K562 (cell line): Measurements from ENCODE around the gene GALNT7. TPM values are rescaled to one million over a fixed set of nuclear protein-coding genes. Genes with fewer than 3 reads are reported as not detected.
A peak's percentile ranks its signal among the peaks of the same experiment; 100 is the strongest.

Experiments
- BRD9 ChIP-seq: fragments of 450-650 bp; IDR thresholded peaks from 2 replicates; pipeline ENCODE4 v1.6.1; 2018; ENCODE audit warnings: low read depth; ENCODE audit not compliant: partially characterized antibody
- CBX1 ChIP-seq: sonication (generic); IDR thresholded peaks from 2 replicates; pipeline ENCODE4 v1.6.1; 2016; ENCODE audit warnings: antibody characterized with exemption, low read depth, mild to moderate bottlenecking
- CBX2 ChIP-seq: fragments of 200-600 bp; sonication (generic); IDR thresholded peaks from one replicate; pipeline ENCODE4 v1.6.1; 2012; ENCODE audit warnings: mild to moderate bottlenecking, low read length, inconsistent platforms; ENCODE audit not compliant: insufficient read depth, poor library complexity, severe bottlenecking
- FOXA1 ChIP-seq: fragments of 450-650 bp; IDR thresholded peaks from 2 replicates; pipeline ENCODE4 v1.6.1; 2016; ENCODE audit warnings: mild to moderate bottlenecking, borderline replicate concordance
- GTF2F1 ChIP-seq: IDR thresholded peaks from 2 replicates; pipeline ENCODE4 v1.6.1; 2011; ENCODE audit warnings: low read depth, low read length, improper control_type of control experiment
- HMBOX1 ChIP-seq: sonication (generic); IDR thresholded peaks from 2 replicates; pipeline ENCODE4 v1.6.1; 2016
- MEIS2 ChIP-seq: fragments of 450-650 bp; IDR thresholded peaks from 2 replicates; pipeline ENCODE4 v1.6.1; 2014; ENCODE audit warnings: mild to moderate bottlenecking; ENCODE audit not compliant: partially characterized antibody
- POLR2AphosphoS5 ChIP-seq: IDR thresholded peaks from 2 replicates; pipeline ENCODE4 v1.6.1; 2011; ENCODE audit warnings: mild to moderate bottlenecking, low read depth, low read length, moderate library complexity; ENCODE audit not compliant: control insufficient read depth, insufficient read depth
- POLR3A ChIP-seq: IDR thresholded peaks from 2 replicates; pipeline ENCODE4 v1.6.1; 2011; ENCODE audit warnings: borderline replicate concordance, mild to moderate bottlenecking, moderate library complexity; ENCODE audit not compliant: insufficient read length, insufficient read depth; ENCODE audit errors: extremely low read depth
- SIN3B ChIP-seq: fragments of 450-650 bp; IDR thresholded peaks from 2 replicates; pipeline ENCODE4 v1.6.1; 2017; ENCODE audit warnings: low read depth, mild to moderate bottlenecking, moderate library complexity
- SOX6 ChIP-seq: fragments of 450-650 bp; IDR thresholded peaks from 2 replicates; pipeline ENCODE4 v1.6.1; 2014; ENCODE audit warnings: mild to moderate bottlenecking
- SPI1 ChIP-seq: IDR thresholded peaks from 2 replicates; pipeline ENCODE4 v1.6.1; 2011; ENCODE audit warnings: low read depth, low read length, control low read depth, borderline replicate concordance
- SRF ChIP-seq, 2 experiments: fragments of 250-450, 450-650 bp in 1 of 2; sonication (Bioruptor Pico) in 1 of 2; sonication (generic) in 1 of 2; formaldehyde crosslinking; IDR thresholded peaks; 2 replicates each; pipeline versions ENCODE4 v1.5.0 to v1.5.1; 2020 to 2022; ENCODE audit warnings: mild to moderate bottlenecking in 1 of 2, missing genetic modification reagents in 1 of 2
- SRSF9 ChIP-seq: fragments of 200-400 bp; formaldehyde crosslinking; IDR thresholded peaks from 2 replicates; pipeline ENCODE4 v1.6.1; 2017; ENCODE audit warnings: low read depth, low read length, borderline replicate concordance
- UBTF ChIP-seq, 2 experiments: IDR thresholded peaks; 2 replicates each; pipeline ENCODE4 v1.6.1; 2012; ENCODE audit warnings: improper control_type of control experiment in 2 of 2, low read depth in 2 of 2, low read length in 2 of 2, borderline replicate concordance in 1 of 2
- WHSC1 ChIP-seq: IDR thresholded peaks from one replicate; pipeline ENCODE4 v1.6.1; 2012; ENCODE audit warnings: low read length, control low read depth, inconsistent platforms
- ZBTB12 ChIP-seq: fragments of 250-450 bp; sonication (Bioruptor Pico); IDR thresholded peaks from 2 replicates; pipeline ENCODE4 v1.4.0; 2020
- ZBTB7A ChIP-seq: IDR thresholded peaks from 2 replicates; pipeline ENCODE4 v1.6.1; 2011; ENCODE audit warnings: low read depth, mild to moderate bottlenecking, low read length, moderate library complexity, borderline replicate concordance; ENCODE audit not compliant: control insufficient read depth
- ZNF217 ChIP-seq: sonication (generic); formaldehyde crosslinking; IDR thresholded peaks from 2 replicates; pipeline ENCODE4 v1.8.0; 2022; ENCODE audit warnings: mild to moderate bottlenecking, missing genetic modification reagents
- ZNF668 ChIP-seq: fragments of 250-450 bp; sonication (Bioruptor Pico); IDR thresholded peaks from 2 replicates; pipeline ENCODE4 v1.8.0; 2022; ENCODE audit warnings: mild to moderate bottlenecking, inconsistent platforms
- polyA plus RNA-seq, 8 experiments: library from polyadenylated mRNA; depleted of rRNA in 4 of 8; stranded (reverse) in 5 of 8; unstranded in 3 of 8; fragments of >200 nt; fragmentation: Nextera tagmentation in 2 of 8; fragmentation: Illumina TruSeq in 1 of 8; extraction: Ambion mirVana in 2 of 8; extraction: Trizol in 1 of 8; gene quantifications; 2 replicates each; pipeline versions ENCODE4 v1.2.1 to v1.2.3, GENCODE V29; 2011 to 2014; ENCODE audit warnings: inconsistent platforms in 1 of 8, missing spikeins in 1 of 8
- total RNA-seq, 7 experiments: library from RNA; depleted of rRNA in 6 of 7; stranded (reverse); fragments of >200 nt in 6 of 7; fragmentation: Illumina TruSeq in 2 of 7; extraction: Trizol in 2 of 7; gene quantifications; 2 replicates each; pipeline versions ENCODE4 v1.2.1 to v1.2.3, GENCODE V29; 2011 to 2021; ENCODE audit warnings: low replicate concordance in 1 of 7

The GALNT7 gene
- total and polyA plus RNA-seq, 9 of the 15 experiments (the other 6 are each of a cell fraction or from before 2014, with no cell fraction given): 16.7 to 38.7 (median 31.1) TPM

- TF ChIP-seq MEIS2: no peak
- TF ChIP-seq SRF (CRISPR knock-in tag; IDR thresholded peaks at IDR 0.05): no peak
- TF ChIP-seq ZBTB7A: no peak
- TF ChIP-seq CBX1: no peak
- no peak for TF ChIP-seq WHSC1
- TF ChIP-seq GTF2F1: no peak
- peak; percentile 67 for TF ChIP-seq HMBOX1
- no peak for TF ChIP-seq ZNF217
- TF ChIP-seq ZNF668: no peak
- TF ChIP-seq POLR2AphosphoS5: peak; percentile 75; the same call in 1 of the 2 replicates
- TF ChIP-seq POLR3A: no peak
- TF ChIP-seq FOXA1: no peak
- no peak for TF ChIP-seq UBTF (IDR thresholded peaks at IDR 0.05; ENCODE audit: borderline replicate concordance in 1 of 2, low read depth in 2 of 2, low read length in 2 of 2)
- TF ChIP-seq CBX2: no peak
- peak; percentile 93 for TF ChIP-seq SPI1
- peak; percentile 65 for TF ChIP-seq SOX6
- TF ChIP-seq SRSF9: no peak
- no peak for TF ChIP-seq BRD9
- TF ChIP-seq ZBTB12: no peak
- TF ChIP-seq SIN3B: no peak
These were observed 113.0 kb downstream of the GALNT7 start (continued) for GRCh38 chr4:173281406-173282255.
